Nucleus accumbens (tissue), 56 donors: ENCODE measurements around the gene ANK2.

Experiments
- DNase-seq, 56 donors: peaks; one replicate each; lab custom pipeline; 2025; lab: John Stamatoyannopoulos, UW

ANK2 gene

GRCh38 chr4:113316879-113317278 is 267.4 kb downstream of the ANK2 start:
- peak in 3 of 56 donors; percentile 3 to 14 (median 7) for DNase-seq

DNA sequence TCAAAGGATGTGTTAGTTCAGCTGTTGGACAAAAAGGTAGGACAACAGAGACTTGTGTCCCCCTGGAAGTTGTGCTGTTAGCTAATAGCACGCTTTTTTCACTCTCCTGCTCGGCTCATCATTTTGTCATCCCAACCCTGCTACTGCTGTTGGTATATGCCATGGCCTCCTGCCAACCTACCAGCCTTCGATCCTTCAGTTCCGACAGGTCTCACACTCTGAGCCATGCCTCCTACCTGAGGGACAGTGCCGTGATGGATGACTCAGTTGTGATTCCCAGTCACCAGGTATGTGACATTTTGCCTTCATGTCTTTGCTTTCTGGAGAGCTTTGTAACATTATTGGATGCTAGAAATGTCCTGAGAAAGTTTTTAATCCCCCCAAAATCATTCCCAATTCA is 268.1 kb downstream of the ANK2 start:
- DNase-seq = peak in 4 of 56 donors; percentile 7 to 14 (median 9)

GRCh38 chr4:113322736-113323135 is 273.3 kb downstream of the ANK2 start:
- no peak for DNase-seq

GRCh38 chr4:113325876-113326615 is 276.6 kb downstream of the ANK2 start:
- DNase-seq = no peak

DNA sequence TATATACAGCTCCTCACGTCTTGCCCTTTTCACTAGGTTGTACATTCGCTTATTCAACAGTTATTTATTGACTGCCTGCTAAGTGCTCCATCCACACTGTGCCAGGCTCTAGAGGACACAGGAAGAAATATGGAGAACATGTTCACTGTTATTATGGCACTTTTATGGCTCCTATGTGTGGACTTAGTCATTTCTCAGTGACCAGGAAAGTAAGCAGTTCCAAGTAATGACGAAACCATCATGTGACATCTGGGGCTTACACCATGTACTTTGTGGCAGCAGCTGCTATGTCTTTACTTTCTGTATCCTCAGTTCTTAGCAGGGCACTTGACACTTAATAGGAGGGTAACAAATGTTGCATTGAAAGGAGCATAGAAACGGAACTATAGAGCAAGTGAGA is 278.0 kb downstream of the ANK2 start:
- peak in 1 of 56 donors; percentile 34 for DNase-seq

DNA sequence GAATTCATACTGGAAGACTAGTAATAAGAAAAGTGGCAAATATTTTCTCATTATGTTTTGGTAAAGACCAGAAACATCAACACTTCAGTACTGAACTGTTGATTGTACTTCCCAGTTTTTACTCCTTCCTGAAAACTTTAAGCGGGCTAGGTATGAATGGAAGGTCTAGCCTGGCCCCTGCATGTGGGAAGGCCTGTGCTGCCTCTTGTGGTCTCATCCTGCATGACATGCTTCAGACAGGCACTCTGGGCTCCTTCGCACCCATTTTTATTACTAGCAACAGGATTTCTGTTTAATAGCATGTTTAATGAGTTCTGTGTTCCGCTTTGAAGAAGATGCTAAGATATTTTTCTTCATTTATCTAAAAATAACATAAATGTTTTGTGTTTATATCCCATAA is 279.1 kb downstream of the ANK2 start:
- DNase-seq = peak in 2 of 56 donors; percentile 1 to 5

GRCh38 chr4:113330200-113330599 is 280.7 kb downstream of the ANK2 start:
- DNase-seq = no peak

GRCh38 chr4:113331811-113332210 is 282.4 kb downstream of the ANK2 start:
- DNase-seq = no peak

DNA sequence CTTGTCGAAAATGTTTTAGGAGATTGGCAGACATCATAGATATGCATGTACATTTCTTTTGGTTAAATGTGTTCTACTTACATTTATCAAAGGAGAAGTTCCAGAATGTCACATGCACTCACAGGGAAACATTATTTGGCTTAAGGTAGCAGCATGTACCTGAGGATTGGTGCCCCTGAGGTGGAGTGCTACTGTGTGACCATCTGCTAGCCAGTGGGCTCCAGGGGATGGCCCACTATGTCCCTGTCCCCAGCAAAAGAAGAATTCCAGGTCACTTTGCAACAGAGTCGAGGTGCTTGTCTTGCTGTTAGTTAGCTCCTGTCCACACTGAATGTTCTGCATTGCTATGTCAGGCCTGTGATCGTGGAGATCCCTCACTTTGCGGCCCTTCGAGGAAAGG is 283.2 kb downstream of the ANK2 start:
- no peak for DNase-seq

DNA sequence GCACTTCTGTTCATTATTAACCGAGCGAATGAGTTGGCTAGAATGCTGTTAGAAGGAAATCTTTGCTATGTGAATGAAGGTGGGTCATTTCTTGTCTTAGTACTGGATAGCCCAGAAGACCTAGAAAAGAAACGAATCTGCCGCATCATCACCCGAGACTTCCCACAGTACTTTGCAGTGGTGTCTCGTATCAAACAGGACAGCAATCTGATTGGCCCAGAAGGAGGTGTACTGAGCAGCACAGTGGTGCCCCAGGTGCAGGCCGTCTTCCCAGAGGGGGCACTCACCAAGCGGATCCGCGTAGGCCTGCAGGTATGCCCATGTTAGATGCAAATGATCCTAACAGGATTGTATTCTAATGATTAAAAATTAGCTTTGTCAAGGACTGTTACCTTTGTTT is 286.3 kb downstream of the ANK2 start:
- DNase-seq = no peak

GRCh38 chr4:113336556-113336955 is 287.1 kb downstream of the ANK2 start:
- no peak for DNase-seq

GRCh38 chr4:113339430-113339813 is 290.0 kb downstream of the ANK2 start:
- DNase-seq = no peak

- DNase-seq = no peak
Observed at GRCh38 chr4:113344100-113344499, 294.6 kb downstream of the ANK2 start.

DNA sequence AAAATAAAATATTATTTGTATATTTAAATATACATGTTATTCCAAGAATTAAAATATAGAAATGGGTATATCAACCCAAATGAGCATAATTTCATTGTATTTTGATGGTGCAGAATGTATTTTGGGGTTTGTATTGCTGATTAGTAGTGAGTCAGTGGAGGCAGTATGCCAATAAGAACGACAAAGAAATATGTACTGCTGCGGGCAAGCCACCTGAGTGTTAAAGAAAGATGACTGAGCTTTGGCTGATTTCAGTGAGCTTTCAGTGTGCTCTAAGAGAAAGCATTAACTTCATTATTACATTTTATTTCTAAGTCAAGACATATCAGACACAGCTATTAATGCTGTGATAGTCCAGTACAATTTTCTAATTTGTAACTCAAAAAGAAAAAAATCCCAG is 297.8 kb downstream of the ANK2 start:
- DNase-seq = no peak

- no peak for DNase-seq
Observed at GRCh38 chr4:113349430-113349829, 300.0 kb downstream of the ANK2 start.

GRCh38 chr4:113350576-113350975 is 301.1 kb downstream of the ANK2 start:
- DNase-seq = no peak

DNA sequence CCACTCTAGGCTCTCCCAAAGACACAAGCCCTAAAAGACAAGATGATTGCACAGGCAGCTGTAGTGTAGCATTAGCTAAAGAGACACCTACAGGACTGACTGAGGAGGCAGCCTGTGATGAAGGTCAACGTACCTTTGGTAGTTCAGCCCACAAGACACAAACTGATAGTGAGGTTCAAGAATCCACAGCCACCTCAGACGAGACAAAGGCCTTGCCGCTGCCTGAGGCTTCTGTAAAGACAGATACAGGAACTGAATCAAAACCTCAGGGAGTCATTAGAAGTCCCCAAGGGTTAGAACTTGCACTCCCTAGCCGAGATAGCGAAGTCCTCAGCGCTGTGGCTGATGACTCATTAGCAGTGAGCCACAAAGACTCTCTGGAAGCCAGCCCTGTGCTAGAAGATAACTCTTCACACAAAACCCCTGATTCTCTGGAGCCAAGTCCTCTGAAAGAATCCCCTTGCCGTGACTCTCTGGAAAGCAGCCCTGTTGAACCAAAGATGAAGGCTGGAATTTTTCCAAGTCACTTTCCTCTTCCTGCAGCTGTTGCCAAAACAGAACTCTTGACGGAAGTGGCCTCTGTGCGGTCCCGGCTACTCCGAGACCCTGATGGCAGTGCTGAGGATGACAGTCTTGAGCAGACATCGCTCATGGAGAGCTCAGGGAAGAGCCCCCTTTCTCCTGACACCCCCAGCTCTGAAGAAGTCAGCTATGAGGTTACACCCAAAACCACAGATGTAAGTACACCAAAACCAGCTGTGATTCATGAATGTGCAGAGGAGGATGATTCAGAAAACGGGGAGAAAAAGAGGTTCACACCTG is 306.3 kb downstream of the ANK2 start:
- DNase-seq = peak in 2 of 56 donors; percentile 2 to 51

DNA sequence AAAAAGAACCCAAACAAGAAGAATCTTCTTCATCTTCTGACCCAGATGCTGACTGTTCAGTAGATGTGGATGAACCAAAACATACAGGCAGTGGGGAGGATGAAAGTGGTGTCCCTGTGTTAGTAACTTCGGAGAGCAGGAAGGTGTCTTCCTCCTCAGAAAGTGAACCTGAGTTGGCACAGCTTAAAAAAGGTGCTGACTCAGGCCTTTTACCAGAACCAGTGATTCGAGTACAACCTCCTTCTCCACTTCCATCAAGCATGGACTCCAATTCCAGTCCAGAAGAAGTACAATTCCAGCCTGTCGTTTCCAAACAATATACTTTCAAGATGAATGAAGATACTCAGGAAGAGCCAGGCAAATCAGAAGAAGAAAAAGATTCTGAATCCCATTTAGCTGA is 307.0 kb downstream of the ANK2 start:
- DNase-seq = no peak

DNA sequence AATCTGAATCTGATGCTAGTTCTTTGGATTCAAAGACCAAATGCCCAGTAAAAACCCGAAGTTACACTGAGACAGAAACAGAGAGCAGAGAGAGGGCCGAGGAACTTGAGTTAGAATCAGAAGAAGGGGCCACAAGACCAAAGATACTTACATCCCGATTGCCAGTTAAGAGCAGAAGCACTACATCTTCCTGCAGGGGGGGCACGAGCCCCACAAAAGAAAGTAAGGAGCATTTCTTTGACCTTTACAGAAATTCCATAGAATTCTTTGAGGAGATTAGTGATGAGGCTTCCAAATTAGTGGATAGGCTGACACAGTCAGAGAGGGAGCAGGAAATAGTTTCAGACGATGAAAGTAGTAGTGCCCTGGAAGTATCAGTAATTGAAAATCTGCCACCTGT is 309.3 kb downstream of the ANK2 start:
- DNase-seq = no peak

DNA sequence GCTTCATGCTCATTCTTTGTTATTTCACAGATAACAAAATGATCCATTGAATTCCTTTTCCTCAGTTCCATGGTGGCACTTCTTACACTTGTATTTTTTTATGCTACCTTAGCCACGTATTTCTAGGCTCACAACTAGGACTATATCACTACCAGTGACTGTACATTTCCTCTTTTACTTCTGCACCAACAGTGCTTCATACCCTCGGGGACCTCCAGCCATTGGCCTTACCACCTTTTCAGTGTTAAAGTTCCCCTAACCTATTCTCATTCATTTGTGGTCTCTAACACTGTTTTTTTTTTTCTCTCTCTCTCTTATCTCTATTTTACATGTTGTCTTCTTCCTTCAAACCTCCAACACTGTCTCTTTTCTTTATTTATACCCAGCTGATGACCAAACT is 315.9 kb downstream of the ANK2 start:
- no peak for DNase-seq

GRCh38 chr4:113368056-113368455 is 318.6 kb downstream of the ANK2 start:
- DNase-seq = no peak

DNA sequence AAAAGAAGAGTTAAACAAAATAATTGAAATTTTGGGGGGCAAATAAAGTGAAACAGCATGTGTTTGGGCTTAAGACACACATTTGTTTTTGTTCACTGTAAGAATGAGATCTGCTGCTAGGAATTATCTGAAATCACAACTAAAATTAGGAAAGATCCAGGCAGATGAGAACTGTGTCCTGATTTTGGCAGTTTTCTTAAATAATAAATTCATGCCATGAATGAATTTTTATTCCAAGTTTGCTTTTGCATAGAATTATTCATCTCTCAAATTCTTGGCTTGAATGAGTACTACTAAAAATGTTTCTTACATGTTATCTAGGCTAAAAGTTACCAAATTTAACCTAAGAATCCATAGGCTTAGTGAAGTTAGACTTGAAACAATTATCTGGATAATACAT is 321.7 kb downstream of the ANK2 start:
- no peak for DNase-seq
